ENCODE results near the gene IGFBP6. TPM values are rescaled to one million over a fixed set of nuclear protein-coding genes. Genes with fewer than 3 reads are reported as not detected.

The IGFBP6 gene
- total RNA-seq, 1 experiment from 2014 or later, result 7.3 TPM

DNA sequence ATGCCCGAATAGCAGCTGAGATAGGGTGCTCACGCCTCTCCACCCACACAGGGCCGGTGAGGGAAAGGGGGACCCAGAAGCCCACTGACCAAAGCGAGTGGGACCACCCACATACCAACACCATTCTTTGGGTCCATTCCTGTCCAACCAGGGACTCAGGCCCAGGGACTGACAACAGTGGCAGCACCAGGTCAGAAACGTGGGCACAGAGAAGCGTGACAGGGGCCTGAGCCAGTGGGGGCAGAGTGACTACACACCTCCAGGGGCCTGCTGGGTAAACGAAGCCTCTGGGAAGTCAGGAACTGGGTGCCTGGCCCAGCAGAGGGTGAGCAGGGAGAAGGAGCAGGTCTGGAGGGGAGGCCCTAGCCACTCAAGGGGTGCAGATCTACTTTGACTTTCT, 32.0 kb upstream of the IGFBP6 start:
- CTCF ChIA-PET, result interaction anchor here (0.6 to 3.0 kb wide), 17 partner anchors 10 to 443 kb away, joined by 3 to 62 read pairs (median 5); partner anchors contain the start of genes AAAS, IGFBP6 and SPRYD3
- Histone ChIP-seq H3K4me3 (ENCODE audit: low read depth, low read length, poor library complexity, severe bottlenecking) (no peak overlapping the region), H3K9me3 (ENCODE audit: low read depth, low read length, poor library complexity, severe bottlenecking) (no peaks in the 10 kb centered on the region), H3K36me3 (ENCODE audit: insufficient read depth, low read length, poor library complexity, severe bottlenecking) (peaks cover 13% of the 10 kb centered on the region), H3K27me3 (replicated peaks; ENCODE audit: insufficient read depth, low read depth, low read length, poor library complexity) (no peaks in the 10 kb centered on the region), H3K4me1 (ENCODE audit: insufficient read depth, low read length, poor library complexity, severe bottlenecking) (no peaks in the 10 kb centered on the region), H3K27ac (ENCODE audit: low read depth, low read length, poor library complexity, severe bottlenecking) (no peak overlapping the region)
- TF ChIP-seq EZH2 (IDR thresholded peaks at IDR 0.05; ENCODE audit: borderline replicate concordance, low read depth, low read length, poor library complexity, severe bottlenecking) (no peak), CTCF (conservative IDR thresholded peaks at IDR 0.05; ENCODE audit: low read depth, low read length) (no peak)
- BruUV-seq (replicated peaks), result TSS peak; percentile 45
- intact Hi-C loops (cut with micrococcal nuclease; ENCODE audit: unreplicated experiment), result loop anchor here (5.0 kb wide), 1 partner anchor 117 kb away; the partner anchor contains the start of genes CSAD and ZNF740
- POLR2A ChIA-PET (ENCODE audit: low non-redundant PET), result interaction anchor here (1.3 kb wide), 1 partner anchor 34 kb away, joined by 3 read pairs; no protein-coding TSS in a partner anchor
- DNase-seq (ENCODE audit: low spot score), result no peak

GRCh38 chr12:53065975-53066931, 31.2 kb upstream of the IGFBP6 start:
- no peaks in the 10 kb centered on the region for H3K9me3 ChIP-seq (ENCODE audit: low read depth, low read length, poor library complexity, severe bottlenecking)
- peak; percentile 79 for DNase-seq (ENCODE audit: low spot score)
- CTCF ChIA-PET, result interaction anchor here (0.6 to 3.0 kb wide), 18 partner anchors 10 to 442 kb away, joined by 3 to 62 read pairs (median 4); partner anchors contain the start of genes AAAS, EIF4B, IGFBP6 and SPRYD3
- no peaks in the 10 kb centered on the region for H3K27me3 ChIP-seq (replicated peaks; ENCODE audit: insufficient read depth, low read depth, low read length, poor library complexity)
- H3K4me3 ChIP-seq (ENCODE audit: low read depth, low read length, poor library complexity, severe bottlenecking), result no peak overlapping the region
- TF ChIP-seq CTCF (conservative IDR thresholded peaks at IDR 0.05; ENCODE audit: low read depth, low read length) (peak; percentile 86), EZH2 (IDR thresholded peaks at IDR 0.05; ENCODE audit: borderline replicate concordance, low read depth, low read length, poor library complexity, severe bottlenecking) (no peak)
- no TSS peak for BruUV-seq (replicated peaks)
- H3K36me3 ChIP-seq (ENCODE audit: insufficient read depth, low read length, poor library complexity, severe bottlenecking), result peaks cover 16% of the 10 kb centered on the region
- H3K27ac ChIP-seq (ENCODE audit: low read depth, low read length, poor library complexity, severe bottlenecking), result no peak overlapping the region
- intact Hi-C loops (cut with micrococcal nuclease; ENCODE audit: unreplicated experiment), result loop anchor here (1.0 to 5.0 kb wide), 3 partner anchors 33 to 221 kb away; partner anchors contain the start of genes CSAD and ZNF740
- POLR2A ChIA-PET (ENCODE audit: low non-redundant PET), result interaction anchor here (1.3 kb wide), 1 partner anchor 33 kb away, joined by 3 read pairs; no protein-coding TSS in a partner anchor
- H3K4me1 ChIP-seq (ENCODE audit: insufficient read depth, low read length, poor library complexity, severe bottlenecking), result peaks cover 1% of the 10 kb centered on the region

- H3K9me3 ChIP-seq (ENCODE audit: low read depth, low read length, poor library complexity, severe bottlenecking), result no peaks in the 10 kb centered on the region
- no peaks in the 10 kb centered on the region for H3K27me3 ChIP-seq (replicated peaks; ENCODE audit: insufficient read depth, low read depth, low read length, poor library complexity)
- H3K36me3 ChIP-seq (ENCODE audit: insufficient read depth, low read length, poor library complexity, severe bottlenecking), result peaks cover 16% of the 10 kb centered on the region
- peaks cover 12% of the 10 kb centered on the region for H3K4me1 ChIP-seq (ENCODE audit: insufficient read depth, low read length, poor library complexity, severe bottlenecking)
- no peak overlapping the region for H3K27ac ChIP-seq (ENCODE audit: low read depth, low read length, poor library complexity, severe bottlenecking)
- ChIA-PET CTCF (no interaction called here), POLR2A (ENCODE audit: low non-redundant PET) (no interaction called here)
- no TSS peak for BruUV-seq (replicated peaks)
- no peak for DNase-seq (ENCODE audit: low spot score)
- TF ChIP-seq CTCF (conservative IDR thresholded peaks at IDR 0.05; ENCODE audit: low read depth, low read length) (no peak), EZH2 (IDR thresholded peaks at IDR 0.05; ENCODE audit: borderline replicate concordance, low read depth, low read length, poor library complexity, severe bottlenecking) (no peak)
- H3K4me3 ChIP-seq (ENCODE audit: low read depth, low read length, poor library complexity, severe bottlenecking), result no peak overlapping the region
- intact Hi-C loops (cut with micrococcal nuclease; ENCODE audit: unreplicated experiment), result loop anchor here (2.0 to 5.0 kb wide), 2 partner anchors 115 to 219 kb away; partner anchors contain the start of genes CSAD and ZNF740
Observed at GRCh38 chr12:53067074-53067992, 30.1 kb upstream of the IGFBP6 start.

Measured in A673 (cell line).